Measurements from ENCODE around the gene COL19A1. TPM values are rescaled to one million over a fixed set of nuclear protein-coding genes. Genes with fewer than 3 reads are reported as not detected.

The COL19A1 gene
- total RNA-seq, 1 donor from 2014 or later = 0.98 TPM

DNA sequence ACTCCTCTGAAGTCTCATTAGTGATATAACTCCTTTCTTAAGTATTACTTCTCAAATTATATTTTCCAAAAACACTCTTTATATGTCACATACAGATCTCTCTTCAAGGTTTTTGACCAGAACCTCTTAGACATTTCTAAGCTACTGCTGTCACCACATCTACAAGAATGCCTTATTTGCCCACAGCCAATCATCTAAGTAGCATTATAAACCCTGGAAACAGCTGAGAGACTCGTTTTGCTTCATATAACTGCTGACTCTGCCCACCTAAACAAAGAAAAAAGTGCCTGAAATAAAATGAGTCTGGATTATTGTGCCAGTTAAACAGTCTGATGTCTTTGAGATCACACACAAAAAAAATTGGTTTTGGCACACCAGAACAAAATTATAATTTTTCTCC lies 270.6 kb downstream of the COL19A1 start:
- DNase-seq (ENCODE audit: low spot score) = no peak
- intact Hi-C loops (cut with DNase I) = no loop called here
- ATAC-seq = no peak

- ATAC-seq (no peak), DNase-seq (ENCODE audit: low spot score) (no peak)
- intact Hi-C loops (cut with DNase I) = no loop called here
These were observed 274.1 kb downstream of the COL19A1 start for GRCh38 chr6:70140496-70140895.

GRCh38 chr6:70142034-70142433 lies 275.7 kb downstream of the COL19A1 start:
- intact Hi-C loops (cut with DNase I) = no loop called here
- no peak for DNase-seq (ENCODE audit: low spot score)
- no peak for ATAC-seq

DNA sequence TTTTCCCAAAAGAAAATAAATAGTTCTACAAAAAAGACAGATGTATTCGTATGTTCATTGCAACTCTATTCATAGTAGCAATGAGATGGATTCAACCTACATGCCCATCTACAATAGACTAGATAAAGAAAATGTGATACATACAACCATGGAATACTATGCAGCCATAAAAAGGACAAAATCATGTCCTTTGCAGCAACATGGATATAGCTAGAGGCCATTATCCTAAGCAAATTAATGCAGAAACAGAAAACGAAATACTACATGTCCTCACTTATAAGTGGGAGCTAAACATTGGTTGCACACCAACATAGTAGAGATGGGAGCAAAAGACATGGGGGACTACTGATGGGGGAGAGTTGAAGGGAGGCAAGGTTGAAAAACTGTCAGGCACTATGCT lies 278.8 kb downstream of the COL19A1 start:
- intact Hi-C loops (cut with DNase I) = no loop called here
- DNase-seq (ENCODE audit: low spot score) (no peak), ATAC-seq (no peak)

GRCh38 chr6:70149209-70149788 lies 282.9 kb downstream of the COL19A1 start:
- DNase-seq (ENCODE audit: low spot score) = no peak
- intact Hi-C loops (cut with DNase I) = no loop called here
- no peak for ATAC-seq

- no peak for DNase-seq (ENCODE audit: low spot score)
- ATAC-seq = no peak
- intact Hi-C loops (cut with DNase I) = no loop called here
These were observed 284.2 kb downstream of the COL19A1 start for GRCh38 chr6:70150521-70150920.

DNA sequence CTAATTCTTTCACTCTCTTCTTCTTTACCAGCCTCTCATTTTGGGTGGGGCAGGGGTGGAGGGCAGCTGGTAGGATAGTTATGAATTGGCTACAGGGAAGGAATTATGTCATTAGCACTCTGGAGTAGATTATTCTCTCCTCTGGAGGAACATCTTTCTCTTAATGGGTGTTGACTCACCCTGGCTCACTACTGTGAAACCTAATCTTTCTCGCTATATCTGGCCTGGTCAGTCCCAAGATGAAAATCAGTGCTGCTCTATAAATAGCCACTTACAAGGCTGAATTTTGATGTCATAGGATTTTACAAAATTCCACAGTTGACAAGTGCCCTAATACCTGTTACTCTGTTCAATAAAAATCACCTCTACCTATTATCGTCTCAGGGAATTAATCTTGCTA lies 285.3 kb downstream of the COL19A1 start:
- ATAC-seq (no peak), DNase-seq (ENCODE audit: low spot score) (no peak)
- intact Hi-C loops (cut with DNase I) = no loop called here

GRCh38 chr6:70152786-70153185 lies 286.4 kb downstream of the COL19A1 start:
- intact Hi-C loops (cut with DNase I) = no loop called here
- no peak for ATAC-seq
- no peak for DNase-seq (ENCODE audit: low spot score)

GRCh38 chr6:70157086-70157485 lies 290.7 kb downstream of the COL19A1 start:
- DNase-seq (ENCODE audit: low spot score) (no peak), ATAC-seq (no peak)
- intact Hi-C loops (cut with DNase I) = no loop called here

DNA sequence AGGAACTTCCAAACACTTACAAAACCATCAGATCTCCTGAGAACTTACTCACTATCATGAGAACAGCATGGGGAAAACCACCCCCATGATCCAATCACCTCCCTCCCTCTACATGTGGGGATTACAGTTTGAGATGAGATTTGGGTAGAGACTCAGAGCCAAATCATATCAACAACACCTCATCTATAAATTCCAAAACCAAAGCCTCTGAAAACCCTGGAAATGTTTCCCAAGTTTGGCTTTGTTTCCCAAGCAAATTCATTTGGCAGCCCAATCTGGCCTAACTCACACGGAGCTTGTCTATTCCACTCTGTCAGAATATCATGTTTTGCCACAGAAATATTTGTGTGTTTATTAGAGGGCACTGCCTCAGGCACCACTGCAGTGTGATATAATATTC lies 293.9 kb downstream of the COL19A1 start:
- no peak for ATAC-seq
- DNase-seq (ENCODE audit: low spot score) = no peak
- intact Hi-C loops (cut with DNase I) = no loop called here

DNA sequence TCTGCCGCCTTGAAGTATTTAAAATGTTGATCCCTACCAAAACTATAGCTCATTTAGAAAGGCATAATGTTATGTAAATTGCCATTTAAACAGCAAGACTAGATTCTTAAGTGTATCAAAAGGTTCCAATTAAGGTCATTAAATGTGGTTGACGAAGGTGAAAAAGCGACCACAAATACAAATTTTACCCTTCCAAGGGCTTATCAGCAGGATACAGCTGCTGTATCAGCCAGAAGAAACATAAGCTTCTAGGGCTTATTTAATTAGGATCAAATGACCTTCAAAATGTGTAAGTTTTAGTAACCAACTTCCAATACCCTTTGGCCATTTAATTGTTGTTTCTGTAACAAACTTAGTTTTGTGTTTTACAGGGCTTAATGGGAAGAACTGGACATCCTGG lies 296.6 kb downstream of the COL19A1 start:
- ATAC-seq (no peak), DNase-seq (ENCODE audit: low spot score) (no peak)
- intact Hi-C loops (cut with DNase I) = no loop called here

GRCh38 chr6:70163795-70164194 lies 297.4 kb downstream of the COL19A1 start:
- DNase-seq (ENCODE audit: low spot score) (no peak), ATAC-seq (no peak)
- intact Hi-C loops (cut with DNase I) = no loop called here

- DNase-seq (ENCODE audit: low spot score) (no peak), ATAC-seq (no peak)
- intact Hi-C loops (cut with DNase I) = no loop called here
These were observed 298.2 kb downstream of the COL19A1 start for GRCh38 chr6:70164556-70164955.

DNA sequence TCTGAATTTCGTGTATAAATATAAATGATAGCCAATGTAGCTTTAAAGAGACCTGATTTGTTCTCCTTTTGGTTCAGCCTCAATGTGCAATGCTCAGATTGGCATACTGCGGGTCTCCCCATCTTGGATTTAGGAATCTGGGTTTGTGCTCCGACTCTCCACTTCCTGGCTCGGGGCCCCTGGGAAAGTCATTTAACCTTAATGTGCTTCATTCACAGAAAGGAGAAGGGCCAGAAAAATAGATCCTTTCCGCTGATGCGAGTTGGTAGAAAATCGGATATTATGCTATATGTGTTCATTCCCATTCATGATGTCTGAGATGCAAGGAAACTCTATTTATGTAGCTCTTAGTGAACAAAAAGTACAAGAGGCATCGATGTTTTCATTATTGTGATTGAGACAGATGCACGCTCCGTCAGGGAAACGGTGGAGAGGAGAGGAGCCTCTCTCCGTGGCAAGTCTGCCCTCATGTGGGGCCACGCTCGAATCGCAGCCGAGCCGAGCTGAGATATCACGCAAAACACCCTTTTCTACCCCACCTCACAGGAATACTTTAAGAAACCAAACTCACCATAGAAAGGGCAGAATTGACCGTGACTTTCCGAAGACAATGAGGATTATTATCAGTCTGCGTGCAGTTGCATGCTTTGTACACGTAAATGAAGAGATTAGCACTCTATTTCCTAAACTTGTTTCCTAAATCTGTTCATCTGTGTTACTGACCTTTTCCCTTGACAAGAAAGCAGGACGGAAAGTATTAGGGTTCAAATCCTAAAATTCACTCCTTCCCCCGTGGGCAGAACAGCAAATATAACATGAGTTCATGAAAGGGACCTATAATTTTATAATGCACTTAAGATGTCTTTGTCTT lies 300.0 kb downstream of the COL19A1 start:
- peak; percentile 71 for DNase-seq (ENCODE audit: low spot score)
- intact Hi-C loops (cut with DNase I) = no loop called here
- peak; percentile 78 for ATAC-seq

- DNase-seq (ENCODE audit: low spot score) = no peak
- ATAC-seq = no peak
- intact Hi-C loops (cut with DNase I) = no loop called here
These were observed 302.5 kb downstream of the COL19A1 start for GRCh38 chr6:70168681-70169377.

DNA sequence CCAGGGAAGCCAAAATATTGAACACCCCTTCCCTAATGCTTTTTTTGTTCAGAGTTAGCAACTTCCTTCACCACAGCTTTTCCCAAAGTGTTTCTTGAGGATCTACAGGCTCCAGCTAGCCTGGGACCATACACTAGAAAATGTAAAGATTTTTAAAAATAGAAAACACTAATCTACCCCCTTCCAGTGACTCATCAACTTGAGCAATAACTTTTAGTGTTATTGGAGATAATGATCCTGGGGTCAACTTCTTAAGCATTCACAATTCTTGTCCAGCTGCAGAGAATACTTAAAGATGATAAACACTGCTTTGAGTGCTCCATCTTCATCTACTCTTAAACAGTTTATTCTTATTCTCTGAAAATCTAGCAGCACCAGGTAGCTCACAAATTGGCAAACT lies 304.9 kb downstream of the COL19A1 start:
- intact Hi-C loops (cut with DNase I) = no loop called here
- ATAC-seq = no peak
- DNase-seq (ENCODE audit: low spot score) = no peak

- ATAC-seq (no peak), DNase-seq (ENCODE audit: low spot score) (no peak)
- intact Hi-C loops (cut with DNase I) = no loop called here
These were observed 305.9 kb downstream of the COL19A1 start for GRCh38 chr6:70172252-70172651.

DNA sequence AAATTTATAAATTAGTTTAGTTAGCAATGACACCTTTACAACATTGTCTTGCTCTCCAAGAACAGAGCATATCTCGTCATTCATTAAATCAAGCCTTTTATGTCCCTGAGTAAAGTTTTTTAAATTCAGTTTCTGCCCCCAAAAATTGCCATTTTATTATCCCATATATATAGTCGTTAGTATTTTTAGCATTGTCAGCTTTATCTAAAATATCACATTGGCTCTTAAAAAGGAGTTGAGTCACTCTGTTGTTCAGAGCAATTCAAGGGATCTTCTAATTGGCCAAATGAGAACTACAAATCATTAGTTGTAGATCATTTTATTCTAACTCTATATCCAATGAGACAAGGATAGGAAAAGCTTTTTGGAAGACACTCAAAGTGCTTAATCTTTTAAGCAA lies 309.4 kb downstream of the COL19A1 start:
- no peak for DNase-seq (ENCODE audit: low spot score)
- no peak for ATAC-seq
- intact Hi-C loops (cut with DNase I) = no loop called here

DNA sequence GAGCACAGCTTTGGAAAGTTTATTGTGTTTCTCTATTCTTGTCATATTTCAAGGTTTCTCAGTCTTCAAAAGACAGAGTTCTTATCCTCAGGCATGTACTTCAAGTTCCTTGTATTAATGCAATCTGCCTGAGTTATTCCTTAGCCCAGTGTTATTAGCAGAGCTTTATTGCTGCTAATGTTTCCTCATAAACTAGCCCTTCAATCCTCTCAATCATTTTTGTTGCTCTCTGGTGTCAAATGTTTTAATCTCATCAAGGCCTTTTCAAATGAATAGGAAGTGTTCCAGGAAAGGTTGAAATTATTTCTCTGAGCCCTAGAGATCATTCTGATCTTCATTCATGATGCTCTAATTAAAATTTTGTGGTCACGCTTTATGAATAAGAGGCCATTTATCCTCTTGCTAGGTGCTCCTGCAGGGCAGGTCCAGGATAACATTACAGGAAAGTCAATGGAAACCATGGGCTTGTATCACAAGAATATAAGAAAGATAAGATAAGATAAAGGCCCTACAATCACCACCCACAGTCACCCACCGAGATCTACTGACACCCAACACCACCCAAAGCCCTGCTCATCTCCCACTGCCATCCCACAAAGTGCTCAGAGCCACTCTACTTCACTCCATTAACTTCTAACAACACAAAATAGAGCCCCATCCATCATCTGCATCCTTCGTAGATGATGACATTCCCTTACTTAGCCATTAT lies 310.6 kb downstream of the COL19A1 start:
- no peak for DNase-seq (ENCODE audit: low spot score)
- no peak for ATAC-seq
- intact Hi-C loops (cut with DNase I) = no loop called here

Measured in sciatic nerve (tissue), 2 donors.